ENCODE results near the gene MPC2.

Gene MPC2

GRCh38 chr1:167974698-167975097, 37.8 kb upstream of the MPC2 start:
- no peak for DNase-seq
- H3K4me3 ChIP-seq (ENCODE audit: low read depth, low read length): no peak overlapping the region
- no peak for TF ChIP-seq CTCF (IDR thresholded peaks at IDR 0.05; ENCODE audit: low read depth, low read length)
- no peaks in the 10 kb centered on the region for H3K27me3 ChIP-seq (ENCODE audit: insufficient read depth, low read depth, severe bottlenecking)
- H3K27ac ChIP-seq: no peak overlapping the region
- H3K36me3 ChIP-seq: no peaks in the 10 kb centered on the region
- no peaks in the 10 kb centered on the region for H3K9me3 ChIP-seq (ENCODE audit: severe bottlenecking)

GRCh38 chr1:167973832-167974231, 37.0 kb upstream of the MPC2 start:
- no peak for DNase-seq
- Histone ChIP-seq H3K36me3 (no peaks in the 10 kb centered on the region), H3K4me3 (ENCODE audit: low read depth, low read length) (no peak overlapping the region), H3K9me3 (ENCODE audit: severe bottlenecking) (no peaks in the 10 kb centered on the region), H3K27me3 (ENCODE audit: insufficient read depth, low read depth, severe bottlenecking) (no peaks in the 10 kb centered on the region), H3K27ac (no peak overlapping the region)
- no peak for TF ChIP-seq CTCF (IDR thresholded peaks at IDR 0.05; ENCODE audit: low read depth, low read length)

GRCh38 chr1:167968569-167968968, 31.7 kb upstream of the MPC2 start:
- Histone ChIP-seq H3K27me3 (ENCODE audit: insufficient read depth, low read depth, severe bottlenecking) (no peaks in the 10 kb centered on the region), H3K9me3 (ENCODE audit: severe bottlenecking) (no peaks in the 10 kb centered on the region), H3K4me3 (ENCODE audit: low read depth, low read length) (no peak overlapping the region), H3K36me3 (no peaks in the 10 kb centered on the region), H3K27ac (no peak overlapping the region)
- no peak for DNase-seq
- TF ChIP-seq CTCF (IDR thresholded peaks at IDR 0.05; ENCODE audit: low read depth, low read length): no peak

GRCh38 chr1:167966050-167966449, 29.2 kb upstream of the MPC2 start:
- Histone ChIP-seq H3K27me3 (ENCODE audit: insufficient read depth, low read depth, severe bottlenecking) (no peaks in the 10 kb centered on the region), H3K4me3 (ENCODE audit: low read depth, low read length) (no peak overlapping the region), H3K36me3 (no peaks in the 10 kb centered on the region), H3K9me3 (ENCODE audit: severe bottlenecking) (no peaks in the 10 kb centered on the region), H3K27ac (no peak overlapping the region)
- DNase-seq: no peak
- TF ChIP-seq CTCF (IDR thresholded peaks at IDR 0.05; ENCODE audit: low read depth, low read length): no peak

- TF ChIP-seq CTCF (IDR thresholded peaks at IDR 0.05; ENCODE audit: low read depth, low read length): no peak
- H3K27me3 ChIP-seq (ENCODE audit: insufficient read depth, low read depth, severe bottlenecking): no peaks in the 10 kb centered on the region
- no peak overlapping the region for H3K4me3 ChIP-seq (ENCODE audit: low read depth, low read length)
- H3K9me3 ChIP-seq (ENCODE audit: severe bottlenecking): no peaks in the 10 kb centered on the region
- DNase-seq: no peak
- no peak overlapping the region for H3K27ac ChIP-seq
- H3K36me3 ChIP-seq: no peaks in the 10 kb centered on the region
Observed at GRCh38 chr1:167964646-167965045, 27.8 kb upstream of the MPC2 start.

GRCh38 chr1:167957710-167958109, 20.8 kb upstream of the MPC2 start:
- H3K9me3 ChIP-seq (ENCODE audit: severe bottlenecking): no peaks in the 10 kb centered on the region
- H3K27ac ChIP-seq: no peak overlapping the region
- DNase-seq: no peak
- H3K36me3 ChIP-seq: no peaks in the 10 kb centered on the region
- TF ChIP-seq CTCF (IDR thresholded peaks at IDR 0.05; ENCODE audit: low read depth, low read length): no peak
- H3K4me3 ChIP-seq (ENCODE audit: low read depth, low read length): no peak overlapping the region
- H3K27me3 ChIP-seq (ENCODE audit: insufficient read depth, low read depth, severe bottlenecking): no peaks in the 10 kb centered on the region

All from WERI-Rb-1 (cell line).